Adrenal gland (tissue), 12 donors: ENCODE data around the gene PTGIS. TPM values are rescaled to one million over a fixed set of nuclear protein-coding genes. Genes with fewer than 3 reads are reported as not detected.

Experiments used
- DNase-seq, 7 donors: peaks; one replicate each; pipeline ENCODE4 v3.0.0-alpha.2; 2019 to 2020
- H3K27ac ChIP-seq, 5 donors: fragments of 200-600 bp; sonication (generic) in 4 of 5; 1 replicate in 3 of 5; 2 replicates in 2 of 5; pipeline versions ENCODE4 v1.5.1 to v1.8.0; 2016 to 2020; ENCODE audit warnings: mild to moderate bottlenecking in 1 of 5
- H3K27me3 ChIP-seq: fragments of 200-600 bp; 2 replicates; pipeline ENCODE4 v1.8.0; 2021
- H3K36me3 ChIP-seq, 2 donors: fragments of 200-600 bp; replicated peaks in 1 of 2; 1 replicate in 1 of 2; 2 replicates in 1 of 2; pipeline versions ENCODE4 v1.5.1 to v1.8.0; 2018 to 2022
- H3K4me1 ChIP-seq, 2 donors: fragments of 200-600 bp; replicated peaks in 1 of 2; 1 replicate in 1 of 2; 2 replicates in 1 of 2; pipeline versions ENCODE4 v1.5.1 to v1.8.0; 2018 to 2021
- H3K4me3 ChIP-seq, 4 donors: fragments of 200-600 bp; sonication (generic) in 3 of 4; one replicate each; pipeline ENCODE4 v1.5.1; 2016 to 2018
- H3K9me3 ChIP-seq, 3 donors: fragments of 200-600 bp; sonication (generic) in 1 of 3; replicated peaks in 1 of 3; 1 replicate in 2 of 3; 2 replicates in 1 of 3; pipeline versions ENCODE4 v1.5.1 to v1.8.0; 2016 to 2021
- CTCF ChIP-seq, 6 experiments: fragments of 450-650 bp in 4 of 6; fragments of 200-600 bp in 2 of 6; sonication (generic) in 1 of 6; IDR thresholded peaks; 1 replicate in 5 of 6; 2 replicates in 1 of 6; pipeline versions ENCODE4 v1.5.1 to v1.8.0; 2016 to 2021; ENCODE audit warnings: antibody characterized with exemption in 6 of 6, mild to moderate bottlenecking in 2 of 6, moderate library complexity in 1 of 6
- POLR2A ChIP-seq, 2 donors: fragments of 450-650 bp; IDR thresholded peaks; one replicate each; pipeline ENCODE4 v1.6.1; 2017; ENCODE audit warnings: antibody characterized with exemption in 2 of 2, mild to moderate bottlenecking in 2 of 2, moderate library complexity in 1 of 2
- WGBS, 4 donors: extraction: QIAGEN DNeasy Blood & Tissue Kit in 2 of 4; methylation state at CpG; one replicate each; pipeline versions ENCODE4 v1.1.5 to v1.1.7; 2013 to 2017; 5-methylcytosine and 5-hydroxymethylcytosine counted together
- intact Hi-C, 2 donors: fragments of 100-400 bp; cut with DNase I; formaldehyde crosslinking; loops; one replicate each; pipeline versions ENCODE4 v1.14.1 to v1.15.0; 2022 to 2023
- polyA plus RNA-seq, 3 donors: library from polyadenylated mRNA; stranded (reverse); fragments of 200-250 nt in 2 of 3; fragments of 350-450 nt in 1 of 3; fragmentation: Illumina TruSeq in 1 of 3; extraction: RNeasy Lipid Tissue Mini Kit (QIAGEN cat#74804) in 1 of 3; gene quantifications; one replicate each; pipeline ENCODE4 v1.2.3, GENCODE V29; 2013 to 2014
- total RNA-seq, 9 donors: library from RNA; depleted of rRNA in 4 of 9; stranded (reverse); fragments of >200 nt in 4 of 9; fragments of 120-200 nt in 1 of 9; fragmentation: NEBNext Ultra II Directional in 1 of 9; extraction: Animal tissue kit (Norgen Biotek cat#: 25700) in 1 of 9; gene quantifications; one replicate each; pipeline versions ENCODE4 v1.1.0 to v1.2.4, GENCODE V29; 2013 to 2023
- donor health status: healthy with polysubstance abuse.
- donor health status: Bipolar disorder and iron deficiency.
- donor health status: DM: yes; HTN: yes; CAD: no.
- donor health status: DM: no; HTN: no; CAD: no.
- donor health status: DM: no; HTN: no; CAD: no.
- donor health status: DM: yes; HTN: yes; CAD: no.

PTGIS gene
- total and polyA plus RNA-seq, 12 donors, result 3.5 to 34.2 (median 8.0) TPM

DNA sequence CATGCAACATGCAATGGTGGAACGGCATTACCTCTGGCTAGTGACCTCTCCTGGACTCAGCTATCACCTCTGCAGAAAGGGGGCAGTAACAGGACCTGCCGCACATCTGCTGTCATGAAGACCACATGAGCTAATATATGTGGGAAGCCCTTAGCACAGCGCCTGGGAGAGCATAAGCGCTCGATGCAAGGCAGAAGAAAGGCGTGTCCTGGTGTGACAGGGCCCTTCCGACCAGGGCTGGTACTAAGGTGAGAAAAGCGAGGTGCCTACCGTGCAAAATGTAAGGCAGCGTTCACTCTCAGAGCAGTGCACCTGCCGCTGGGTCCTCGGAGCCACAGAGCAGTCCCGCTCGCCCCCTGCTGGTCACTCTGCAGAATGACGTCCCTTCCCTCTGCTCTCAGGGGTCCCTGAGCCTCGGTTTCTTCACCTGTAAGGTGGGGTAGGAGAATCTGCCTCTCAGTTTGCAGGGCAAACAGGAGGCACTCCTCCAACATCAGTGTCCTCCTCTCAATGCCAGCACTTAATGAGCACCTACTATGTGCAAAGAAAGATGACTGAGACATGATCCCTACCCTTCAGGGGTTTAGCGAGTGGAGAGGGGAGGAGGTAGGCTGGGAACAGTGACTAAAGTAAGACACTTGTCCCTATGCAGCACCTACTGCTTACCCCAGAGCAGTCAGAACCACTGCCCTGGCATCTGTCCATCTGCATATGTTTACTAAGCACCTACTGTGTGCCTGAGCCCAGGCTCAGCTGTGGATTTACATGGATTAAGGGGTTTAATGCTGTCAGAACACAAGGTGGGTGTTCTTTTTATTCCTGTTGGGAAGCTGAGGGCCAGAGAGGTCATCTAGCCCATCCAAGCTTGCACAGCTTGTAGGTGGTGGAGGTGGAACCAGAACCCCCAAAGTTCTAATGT, 41.1 kb upstream of the PTGIS start:
- Histone ChIP-seq H3K27me3 (no peaks in the 10 kb centered on the region), H3K4me3 (no peak overlapping the region), H3K27ac (no peak overlapping the region), H3K36me3 (no peaks in the 10 kb centered on the region), H3K4me1 (peaks cover 0 to 17% of the 10 kb centered on the region in 2 donors), H3K9me3 (no peaks in the 10 kb centered on the region)
- 7 to 9% (median 8%) methylated on average over 11 to 17 of the region's 17 CpGs for WGBS, 4 donors
- peak; percentile 51 to 76 (median 67) for DNase-seq
- intact Hi-C loops, result loop anchor here (2.0 to 10.0 kb wide), 2 partner anchors 66 to 274 kb away; no protein-coding TSS in a partner anchor
- TF ChIP-seq POLR2A (IDR thresholded peaks at IDR 0.05) (no peak), CTCF (IDR thresholded peaks at IDR 0.05) (peak; percentile 92 to 99 (median 97))

- H3K36me3 ChIP-seq, result no peaks in the 10 kb centered on the region
- intact Hi-C loops, result loop anchor here in 1 of 2 donors (10.0 kb wide), 1 partner anchor 273 kb away; no protein-coding TSS in a partner anchor
- TF ChIP-seq CTCF (IDR thresholded peaks at IDR 0.05) (no peak), POLR2A (IDR thresholded peaks at IDR 0.05) (no peak)
- H3K27me3 ChIP-seq, result no peaks in the 10 kb centered on the region
- 92 to 100% (median 97%) methylated on average over 1 of the region's 1 CpG for WGBS, 4 donors
- no peak overlapping the region for H3K27ac ChIP-seq
- peaks cover 0 to 17% of the 10 kb centered on the region in 2 donors for H3K4me1 ChIP-seq
- H3K9me3 ChIP-seq, result no peaks in the 10 kb centered on the region
- no peak for DNase-seq
- no peak overlapping the region for H3K4me3 ChIP-seq
These were observed 39.6 kb upstream of the PTGIS start for GRCh38 chr20:49607568-49607967.

GRCh38 chr20:49603209-49603627, 35.3 kb upstream of the PTGIS start:
- Histone ChIP-seq H3K27ac (no peak overlapping the region), H3K4me1 (no peaks in the 10 kb centered on the region), H3K4me3 (no peak overlapping the region), H3K27me3 (no peaks in the 10 kb centered on the region), H3K9me3 (no peaks in the 10 kb centered on the region), H3K36me3 (no peaks in the 10 kb centered on the region)
- DNase-seq, result no peak
- intact Hi-C loops, result loop anchor here (5.0 to 10.0 kb wide), 2 partner anchors 268 to 271 kb away; no protein-coding TSS in a partner anchor
- WGBS, 4 donors, result 71 to 78% (median 73%) methylated on average over 10 to 11 of the region's 11 CpGs
- TF ChIP-seq POLR2A (IDR thresholded peaks at IDR 0.05) (no peak), CTCF (IDR thresholded peaks at IDR 0.05) (peak in 3 of 6 experiments; percentile 18 to 28 (median 19))

GRCh38 chr20:49602345-49603208, 34.6 kb upstream of the PTGIS start:
- 71 to 88% (median 81%) methylated on average over 9 of the region's 9 CpGs for WGBS, 4 donors
- H3K4me1 ChIP-seq, result no peaks in the 10 kb centered on the region
- H3K9me3 ChIP-seq, result no peaks in the 10 kb centered on the region
- intact Hi-C loops, result loop anchor here (5.0 to 10.0 kb wide), 2 partner anchors 268 to 270 kb away; no protein-coding TSS in a partner anchor
- no peak overlapping the region for H3K4me3 ChIP-seq
- no peak for DNase-seq
- H3K27ac ChIP-seq, result no peak overlapping the region
- H3K27me3 ChIP-seq, result no peaks in the 10 kb centered on the region
- TF ChIP-seq CTCF (IDR thresholded peaks at IDR 0.05), result no peak
- no peak for TF ChIP-seq POLR2A (IDR thresholded peaks at IDR 0.05)
- H3K36me3 ChIP-seq, result no peaks in the 10 kb centered on the region
